H1 (cell line): Measurements from ENCODE around the gene SORCS3. TPM values are rescaled to one million over a fixed set of nuclear protein-coding genes. Genes with fewer than 3 reads are reported as not detected.

ENCODE experiments used
- CTCF ChIA-PET: fragments of 300-600 bp; sonication (Branson Sonifier 250); formaldehyde crosslinking; loops from one replicate; lab custom pipeline; 2021; ENCODE audit not compliant: partially characterized antibody; lab: Charles Lee
- POLR2A ChIA-PET: fragments of 300-600 bp; sonication (Branson Sonifier 250); formaldehyde crosslinking; loops from one replicate; lab custom pipeline; 2021; ENCODE audit warnings: inconsistent platforms; ENCODE audit not compliant: partially characterized antibody; lab: Charles Lee
- DNase-seq, 2 experiments: peaks; one replicate each; pipeline versions ENCODE4 v3.0.0 to v3.0.0-alpha.2; 2010 to 2022; ENCODE audit warnings: low spot score in 2 of 2, low read depth in 1 of 2, mixed read lengths in 1 of 2
- FAIRE-seq: peaks from 2 replicates; lab custom pipeline; 2011; peaks lifted over from hg19 to GRCh38; lab: Jason Lieb, UNC
- H2AFZ ChIP-seq: 2 replicates; pipeline ENCODE4 v1.8.1; 2012; ENCODE audit warnings: low read length, inconsistent platforms
- H2AK5ac ChIP-seq: 2 replicates; pipeline ENCODE4 v1.6.1; 2013; ENCODE audit warnings: low read depth, low read length
- H2BK120ac ChIP-seq: replicated peaks from 2 replicates; pipeline ENCODE3; 2013; ENCODE audit warnings: low read depth, low read length, inconsistent platforms
- H2BK12ac ChIP-seq: 2 replicates; pipeline ENCODE4 v1.6.1; 2013; ENCODE audit warnings: low read depth, low read length
- H2BK15ac ChIP-seq: 2 replicates; pipeline ENCODE4 v1.6.1; 2013; ENCODE audit warnings: low read length
- H2BK20ac ChIP-seq: 2 replicates; pipeline ENCODE4 v1.6.1; 2013; ENCODE audit warnings: low read length
- H2BK5ac ChIP-seq: 2 replicates; pipeline ENCODE4 v1.6.1; 2013; ENCODE audit warnings: low read depth, low read length
- H3K14ac ChIP-seq: 2 replicates; pipeline ENCODE4 v1.6.1; 2013; ENCODE audit warnings: inconsistent platforms; ENCODE audit not compliant: insufficient read length
- H3K18ac ChIP-seq: 2 replicates; pipeline ENCODE4 v1.6.1; 2013; ENCODE audit warnings: low read length; ENCODE audit errors: extremely low read depth
- H3K23ac ChIP-seq: 2 replicates; pipeline ENCODE4 v1.6.1; 2013; ENCODE audit warnings: inconsistent platforms; ENCODE audit not compliant: insufficient read length
- H3K23me2 ChIP-seq: 2 replicates; pipeline ENCODE4 v1.6.1; 2013; ENCODE audit warnings: low read depth, low read length
- H3K27ac ChIP-seq: 2 replicates; pipeline ENCODE4 v1.6.1; 2011; ENCODE audit warnings: low read depth, low read length, inconsistent platforms
- H3K27me3 ChIP-seq, 4 experiments: replicated peaks in 1 of 4; 1 replicate in 1 of 4; 2 replicates in 3 of 4; pipeline versions ENCODE4 v1.6.1 to v1.8.1; 2011 to 2013; ENCODE audit warnings: low read length in 3 of 4, mild to moderate bottlenecking in 3 of 4, inconsistent platforms in 2 of 4, mixed read lengths in 2 of 4, moderate library complexity in 1 of 4; ENCODE audit not compliant: control insufficient read depth in 3 of 4, insufficient read depth in 3 of 4; ENCODE audit errors: extremely low read depth in 1 of 4
- H3K36me3 ChIP-seq, 4 experiments: 2 replicates each; pipeline versions ENCODE4 v1.6.1 to v1.8.1; 2011 to 2013; ENCODE audit warnings: mild to moderate bottlenecking in 4 of 4, low read length in 3 of 4, moderate library complexity in 2 of 4, control low read depth in 1 of 4, inconsistent platforms in 1 of 4; ENCODE audit not compliant: insufficient read depth in 4 of 4, control insufficient read depth in 2 of 4
- H3K4ac ChIP-seq: replicated peaks from 2 replicates; pipeline ENCODE3; 2013; ENCODE audit warnings: low read length, low read depth, mixed read lengths, inconsistent platforms; ENCODE audit not compliant: insufficient read length
- H3K4me1 ChIP-seq, 4 experiments: replicated peaks in 1 of 4; 1 replicate in 1 of 4; 2 replicates in 3 of 4; pipeline versions ENCODE4 v1.6.1 to v1.8.1; 2011 to 2013; ENCODE audit warnings: low read length in 3 of 4, inconsistent platforms in 2 of 4, mixed read lengths in 1 of 4; ENCODE audit not compliant: insufficient read depth in 4 of 4, control insufficient read depth in 3 of 4
- H3K4me2 ChIP-seq, 2 experiments: 2 replicates each; pipeline versions ENCODE4 v1.6.1 to v1.8.1; 2011 to 2013; ENCODE audit warnings: low read depth in 2 of 2, low read length in 2 of 2, control low read depth in 1 of 2, inconsistent platforms in 1 of 2, mild to moderate bottlenecking in 1 of 2; ENCODE audit not compliant: insufficient read depth in 1 of 2
- H3K4me3 ChIP-seq, 4 experiments: fragments of 200-600, 300-600 bp in 1 of 4; sonication (generic), shearing (Covaris generic), sonication (Bioruptor Twin) in 1 of 4; 2 replicates each; pipeline versions ENCODE4 v1.5.1 to v1.8.1; 2011 to 2016; ENCODE audit warnings: low read length in 4 of 4, low read depth in 3 of 4, control low read depth in 2 of 4, inconsistent platforms in 2 of 4, mild to moderate bottlenecking in 2 of 4, mixed read lengths in 1 of 4, moderate library complexity in 1 of 4; ENCODE audit not compliant: insufficient read depth in 2 of 4; ENCODE audit errors: extremely low read depth in 1 of 4
- H3K56ac ChIP-seq: replicated peaks from 2 replicates; pipeline ENCODE3; 2013; ENCODE audit warnings: low read depth, mild to moderate bottlenecking, mixed read lengths, low read length, inconsistent platforms; ENCODE audit not compliant: insufficient read length
- H3K79me1 ChIP-seq: 2 replicates; pipeline ENCODE4 v1.6.1; 2013; ENCODE audit warnings: low read depth, low read length, control low read depth
- H3K79me2 ChIP-seq, 2 experiments: 2 replicates each; pipeline versions ENCODE4 v1.6.1 to v1.8.1; 2012 to 2013; ENCODE audit warnings: low read length in 2 of 2, mild to moderate bottlenecking in 2 of 2, inconsistent platforms in 1 of 2; ENCODE audit not compliant: insufficient read depth in 2 of 2, control insufficient read depth in 1 of 2
- H3K9ac ChIP-seq, 4 experiments: replicated peaks in 1 of 4; 1 replicate in 1 of 4; 2 replicates in 3 of 4; pipeline versions ENCODE4 v1.6.1 to v1.8.1; 2011 to 2013; ENCODE audit warnings: low read depth in 3 of 4, low read length in 3 of 4, control low read depth in 2 of 4, mild to moderate bottlenecking in 2 of 4, moderate library complexity in 2 of 4, inconsistent platforms in 1 of 4; ENCODE audit errors: extremely low read depth in 1 of 4
- H3K9me3 ChIP-seq, 2 experiments: 2 replicates each; pipeline versions ENCODE4 v1.6.1 to v1.8.1; 2012 to 2013; ENCODE audit warnings: mild to moderate bottlenecking in 2 of 2, moderate library complexity in 2 of 2, control low read depth in 1 of 2, inconsistent platforms in 1 of 2, low read depth in 1 of 2, low read length in 1 of 2, mixed read lengths in 1 of 2; ENCODE audit not compliant: insufficient read depth in 2 of 2
- H4K20me1 ChIP-seq, 2 experiments: replicated peaks in 1 of 2; 2 replicates each; pipeline versions ENCODE3 to v1.8.1; 2011 to 2013; ENCODE audit warnings: inconsistent platforms in 2 of 2, low read length in 2 of 2, mild to moderate bottlenecking in 1 of 2; ENCODE audit not compliant: insufficient read depth in 2 of 2, control insufficient read depth in 1 of 2
- H4K5ac ChIP-seq: 2 replicates; pipeline ENCODE4 v1.6.1; 2013; ENCODE audit warnings: low read length, low read depth, mixed read lengths, inconsistent platforms; ENCODE audit not compliant: insufficient read length
- H4K8ac ChIP-seq: 2 replicates; pipeline ENCODE4 v1.8.0; 2013; ENCODE audit warnings: mild to moderate bottlenecking, moderate library complexity, low read length, inconsistent platforms; ENCODE audit not compliant: insufficient read depth; ENCODE audit errors: extremely low read depth
- H4K91ac ChIP-seq: replicated peaks from 2 replicates; pipeline ENCODE3; 2013; ENCODE audit warnings: low read length, mixed read lengths, inconsistent platforms; ENCODE audit not compliant: insufficient read length
- E2F6 ChIP-seq: IDR thresholded peaks from 2 replicates; pipeline ENCODE4 v1.6.1; 2012; ENCODE audit warnings: inconsistent platforms
- EP300 ChIP-seq, 2 experiments: IDR thresholded peaks; 1 replicate in 1 of 2; 2 replicates in 1 of 2; pipeline ENCODE4 v1.6.1; 2011 to 2012; ENCODE audit warnings: low read depth in 2 of 2, low read length in 2 of 2, mild to moderate bottlenecking in 2 of 2, borderline replicate concordance in 1 of 2, inconsistent platforms in 1 of 2, moderate library complexity in 1 of 2
- EZH2 ChIP-seq: fragments of 200-600 bp; sonication (generic); IDR thresholded peaks from 2 replicates; pipeline ENCODE4 v1.7.1; 2012; ENCODE audit warnings: low read depth, mild to moderate bottlenecking, moderate library complexity, low read length, inconsistent platforms; ENCODE audit not compliant: severe bottlenecking
- KDM4A ChIP-seq: IDR thresholded peaks from one replicate; pipeline ENCODE4 v1.7.1; 2012; ENCODE audit warnings: low read depth, mild to moderate bottlenecking, moderate library complexity, low read length, inconsistent platforms; ENCODE audit not compliant: severe bottlenecking
- MAX ChIP-seq: IDR thresholded peaks from 2 replicates; pipeline ENCODE4 v1.6.1; 2012; ENCODE audit warnings: inconsistent platforms
- POLR2A ChIP-seq, 2 experiments: IDR thresholded peaks; 1 replicate in 1 of 2; 2 replicates in 1 of 2; pipeline ENCODE4 v1.6.1; 2011; ENCODE audit warnings: low read depth in 2 of 2, low read length in 2 of 2, mild to moderate bottlenecking in 2 of 2; ENCODE audit errors: control extremely low read depth in 1 of 2
- POU5F1 ChIP-seq: IDR thresholded peaks from 2 replicates; pipeline ENCODE4 v1.6.1; 2011; ENCODE audit warnings: low read depth, mild to moderate bottlenecking, low read length, moderate library complexity
- RFX5 ChIP-seq: IDR thresholded peaks from 2 replicates; pipeline ENCODE4 v1.6.1; 2011; ENCODE audit warnings: low read depth, low read length, improper control_type of control experiment, borderline replicate concordance
- SIN3A ChIP-seq, 2 experiments: IDR thresholded peaks in 1 of 2; conservative IDR thresholded peaks in 1 of 2; 2 replicates each; pipeline ENCODE4 v1.6.1; 2011 to 2012; ENCODE audit warnings: low read length in 2 of 2, improper control_type of control experiment in 1 of 2, low read depth in 1 of 2, mild to moderate bottlenecking in 1 of 2
- SIRT6 ChIP-seq: IDR thresholded peaks from one replicate; pipeline ENCODE4 v1.7.1; 2012; ENCODE audit warnings: low read length, inconsistent platforms
- SP1 ChIP-seq: IDR thresholded peaks from 2 replicates; pipeline ENCODE4 v1.6.1; 2011; ENCODE audit warnings: low read depth, low read length
- SUZ12 ChIP-seq: fragments of 200-600 bp; sonication (generic); IDR thresholded peaks from 2 replicates; pipeline ENCODE4 v1.6.1; 2012; ENCODE audit warnings: mild to moderate bottlenecking, inconsistent platforms, low read length, moderate library complexity, mixed read lengths
- YY1 ChIP-seq: IDR thresholded peaks from 2 replicates; pipeline ENCODE4 v1.6.1; 2011; ENCODE audit warnings: low read depth, mild to moderate bottlenecking, low read length
- WGBS, 2 experiments: shearing (Covaris generic) in 1 of 2; methylation state at CpG; one replicate each; pipeline versions ENCODE4 v1.1.6 to v1.1.7; 2013 to 2015; ENCODE audit warnings: low lambda C conversion rate in 2 of 2, mixed read lengths in 2 of 2, inconsistent platforms in 1 of 2, low coverage in 1 of 2, missing lambda C conversion rate in 1 of 2; ENCODE audit not compliant: insufficient replicate concordance in 2 of 2, insufficient coverage in 1 of 2, insufficient read length in 1 of 2; ENCODE audit errors: extremely low coverage in 1 of 2, missing lambda C conversion rate in 1 of 2; 5-methylcytosine and 5-hydroxymethylcytosine counted together
- polyA plus RNA-seq, 7 experiments: library from polyadenylated mRNA; depleted of rRNA in 3 of 7; stranded (reverse) in 5 of 7; unstranded in 2 of 7; fragments of >200 nt in 5 of 7; fragments of 200-250 nt in 2 of 7; gene quantifications; 1 replicate in 5 of 7; 2 replicates in 1 of 7; 4 replicates in 1 of 7; pipeline versions ENCODE4 v1.2.1 to v1.2.3, GENCODE V29; 2011 to 2013; ENCODE audit warnings: missing spikeins in 2 of 7, mixed read lengths in 2 of 7
- total RNA-seq: library from RNA; stranded (reverse); fragmentation: NEBNext Ultra II Directional; extraction: Animal tissue kit (Norgen Biotek cat#: 25700); gene quantifications from 2 replicates; pipeline ENCODE4 v1.2.1, GENCODE V29; 2021

Gene SORCS3
- total and polyA plus RNA-seq, 2 of the 8 experiments (the other 6 are each of a cell fraction or from before 2014, with no cell fraction given) = 0.26 to 0.88 TPM

- Histone ChIP-seq H2BK5ac (peak overlapping the region; percentile 76; the same call in 1 of the 2 replicates), H3K23me2 (no peaks in the 10 kb centered on the region), H4K91ac (peak overlapping the region; percentile 51), H3K36me3 (no peaks in the 10 kb centered on the region), H3K4me1 (peaks cover 1 to 12% (median 9%) of the 10 kb centered on the region in 4 experiments; a peak in 5 of 7 replicates), H3K14ac (no peak overlapping the region), H4K20me1 (no peaks in the 10 kb centered on the region), H2BK15ac (no peak overlapping the region), H3K4ac (peak overlapping the region; percentile 6), H2BK12ac (no peak overlapping the region), H3K9ac (no peak overlapping the region), H3K27me3 (no peaks in the 10 kb centered on the region; a peak in 1 of 7 replicates), H3K79me2 (no peaks in the 10 kb centered on the region), H3K56ac (no peak overlapping the region), H3K79me1 (no peaks in the 10 kb centered on the region), H3K4me3 (no peak overlapping the region), H2AK5ac (no peak overlapping the region), H3K27ac (no peak overlapping the region), H3K23ac (no peak overlapping the region), H4K5ac (peak overlapping the region; percentile 45), H2BK120ac (peak overlapping the region; percentile 8), H3K18ac (peak overlapping the region; percentile 51; the same call in 1 of the 2 replicates), H3K4me2 (peak overlapping the region in 1 of 2 experiments; percentile 50; a peak in 3 of 4 replicates), H2AFZ (no peak overlapping the region), H3K9me3 (no peaks in the 10 kb centered on the region), H2BK20ac (peak overlapping the region; percentile 80; the same call in 1 of the 2 replicates), H4K8ac (no peak overlapping the region)
- no peak for DNase-seq
- POLR2A ChIA-PET = no interaction called here
- FAIRE-seq = no peak
- WGBS, 2 experiments = 10% methylated on average over 6 of the region's 6 CpGs; no CpG with 5 or more reads in 1 of the 2 experiments
- TF ChIP-seq POU5F1 (no peak), SP1 (no peak), RFX5 (no peak), EP300 (IDR thresholded peaks at IDR 0.05; ENCODE audit: borderline replicate concordance in 1 of 2, low read depth in 2 of 2, low read length in 2 of 2) (no peak), KDM4A (no peak), SUZ12 (no peak), EZH2 (no peak), POLR2A (IDR thresholded peaks at IDR 0.05; ENCODE audit: control extremely low read depth in 1 of 2, low read depth in 2 of 2, low read length in 2 of 2) (no peak), YY1 (no peak), SIN3A (conservative IDR thresholded peaks at IDR 0.05 in 1 of 2, IDR thresholded peaks at IDR 0.05 in 1 of 2; ENCODE audit: low read depth in 1 of 2, low read length in 2 of 2) (no peak), E2F6 (no peak; the same call in 1 of the 2 replicates), SIRT6 (no peak), MAX (no peak)
- CTCF ChIA-PET = interaction anchor here (0.6 to 1.2 kb wide), 2 partner anchors 11 to 514 kb away, joined by 3 read pairs; no protein-coding TSS in a partner anchor
These were observed 461.9 kb downstream of the SORCS3 start for GRCh38 chr10:105102977-105103376.
